GM13977 (cell line): Measurements from ENCODE around the gene TUBB2A.

ENCODE experiments used
- DNase-seq: peaks from one replicate; pipeline ENCODE4 v3.0.0; 2012; ENCODE audit warnings: low spot score
- in situ Hi-C: fragments of 300-500 bp; cut with MboI; formaldehyde crosslinking; loops from one replicate; pipeline ENCODE4 v1.12.0; 2022; ENCODE audit warnings: low sequenced_read_pairs, low pct_unique_long_range_greater_than_20kb, mixed read lengths, inconsistent platforms; ENCODE audit not compliant: unreplicated experiment
- TF ChIP-seq, protein P1 (sequence below): IDR thresholded peaks from 2 replicates; pipeline ENCODE4 v1.5.1; 2012; ENCODE audit warnings: mild to moderate bottlenecking, control low read depth; ENCODE audit not compliant: insufficient read depth; ENCODE audit errors: extremely low read depth, missing control alignments

TUBB2A gene

DNA sequence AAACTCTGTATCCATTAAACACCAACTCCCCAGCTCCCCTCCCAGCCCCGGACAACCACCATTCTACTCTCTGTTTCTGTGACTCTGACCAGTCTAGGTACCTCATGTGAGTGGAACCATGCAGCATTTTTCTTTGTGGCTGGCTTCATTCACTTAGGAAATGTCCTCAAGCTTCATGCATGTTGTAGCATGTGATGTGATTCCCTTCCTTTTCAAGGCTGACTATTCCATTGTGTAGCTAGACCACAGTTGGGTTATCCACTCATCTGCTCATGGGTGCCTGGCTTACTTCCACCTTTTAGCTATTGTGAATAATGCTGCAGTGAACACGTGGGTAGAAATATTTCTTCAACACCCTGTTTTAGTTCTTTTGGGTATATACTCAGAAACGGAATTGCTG lies 47.6 kb downstream of the TUBB2A start:
- no peak for DNase-seq
- in situ Hi-C loops, result loop anchor here (25.0 kb wide), 1 partner anchor 628 kb away; no protein-coding TSS in a partner anchor
- TF ChIP-seq, protein P1, sequence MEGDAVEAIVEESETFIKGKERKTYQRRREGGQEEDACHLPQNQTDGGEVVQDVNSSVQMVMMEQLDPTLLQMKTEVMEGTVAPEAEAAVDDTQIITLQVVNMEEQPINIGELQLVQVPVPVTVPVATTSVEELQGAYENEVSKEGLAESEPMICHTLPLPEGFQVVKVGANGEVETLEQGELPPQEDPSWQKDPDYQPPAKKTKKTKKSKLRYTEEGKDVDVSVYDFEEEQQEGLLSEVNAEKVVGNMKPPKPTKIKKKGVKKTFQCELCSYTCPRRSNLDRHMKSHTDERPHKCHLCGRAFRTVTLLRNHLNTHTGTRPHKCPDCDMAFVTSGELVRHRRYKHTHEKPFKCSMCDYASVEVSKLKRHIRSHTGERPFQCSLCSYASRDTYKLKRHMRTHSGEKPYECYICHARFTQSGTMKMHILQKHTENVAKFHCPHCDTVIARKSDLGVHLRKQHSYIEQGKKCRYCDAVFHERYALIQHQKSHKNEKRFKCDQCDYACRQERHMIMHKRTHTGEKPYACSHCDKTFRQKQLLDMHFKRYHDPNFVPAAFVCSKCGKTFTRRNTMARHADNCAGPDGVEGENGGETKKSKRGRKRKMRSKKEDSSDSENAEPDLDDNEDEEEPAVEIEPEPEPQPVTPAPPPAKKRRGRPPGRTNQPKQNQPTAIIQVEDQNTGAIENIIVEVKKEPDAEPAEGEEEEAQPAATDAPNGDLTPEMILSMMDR, result no peak

DNA sequence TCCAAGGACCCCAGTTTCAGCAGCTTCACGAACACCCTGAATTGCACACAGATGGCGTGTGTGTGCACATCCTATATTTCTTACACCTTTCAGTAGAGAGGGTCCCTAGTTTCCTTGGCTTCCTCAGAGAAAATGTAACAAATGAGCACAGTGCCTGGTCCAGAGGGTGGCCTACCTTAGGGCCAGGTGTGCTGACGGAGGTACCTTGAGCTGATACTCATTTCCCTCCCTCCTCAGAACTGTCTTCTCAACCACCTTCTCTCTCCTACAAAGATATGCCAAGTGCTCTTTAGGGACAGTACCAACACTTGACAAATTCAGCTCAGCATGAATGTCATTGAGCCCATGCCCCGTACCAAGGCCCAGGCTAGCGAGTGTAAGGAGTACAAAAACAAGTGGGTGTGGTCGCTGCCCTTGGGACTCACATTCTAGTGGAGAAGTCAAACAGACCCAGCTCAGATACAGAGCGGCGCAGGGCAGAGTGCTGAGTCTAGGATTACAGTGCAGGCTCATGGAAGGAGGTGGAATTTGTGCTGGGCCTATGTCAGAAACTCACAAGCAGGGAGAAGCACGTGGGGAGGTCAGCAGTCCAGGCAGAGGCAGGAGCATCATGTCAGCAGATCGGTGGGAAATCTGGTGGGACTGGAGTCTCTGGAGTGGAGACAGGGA lies 48.5 kb downstream of the TUBB2A start:
- TF ChIP-seq, protein P1, result no peak
- DNase-seq, result no peak
- in situ Hi-C loops, result loop anchor here (25.0 kb wide), 1 partner anchor 628 kb away; no protein-coding TSS in a partner anchor
